Uterus (tissue), 4 donors: ENCODE measurements around the gene RPL27A. TPM values are rescaled to one million over a fixed set of nuclear protein-coding genes. Genes with fewer than 3 reads are reported as not detected.

Source experiments
- DNase-seq, 2 donors: peaks; one replicate each; pipeline ENCODE4 v3.0.0-alpha.2; 2019 to 2020
- H3K27ac ChIP-seq, 2 donors: fragments of 200-600 bp; sonication (generic); 1 replicate in 1 of 2; 2 replicates in 1 of 2; pipeline ENCODE4 v1.5.1; 2016 to 2018
- H3K27me3 ChIP-seq, 2 donors: fragments of 200-600 bp; sonication (generic); one replicate each; pipeline ENCODE4 v1.5.1; 2018 to 2019; ENCODE audit warnings: control low read depth in 1 of 2
- H3K36me3 ChIP-seq, 2 donors: fragments of 200-600 bp; sonication (generic); one replicate each; pipeline ENCODE4 v1.5.1; 2019; ENCODE audit warnings: control low read depth in 1 of 2
- H3K4me1 ChIP-seq, 2 donors: fragments of 200-600 bp; sonication (generic); one replicate each; pipeline ENCODE4 v1.5.1; 2018 to 2019; ENCODE audit warnings: control low read depth in 1 of 2
- H3K4me3 ChIP-seq, 2 donors: fragments of 200-600 bp; sonication (generic); 1 replicate in 1 of 2; 2 replicates in 1 of 2; pipeline ENCODE4 v1.5.1; 2018 to 2019; ENCODE audit warnings: mild to moderate bottlenecking in 1 of 2
- H3K9me3 ChIP-seq, 2 donors: fragments of 200-600 bp; sonication (generic); one replicate each; pipeline ENCODE4 v1.5.1; 2019; ENCODE audit warnings: control low read depth in 1 of 2
- POLR2A ChIP-seq, 2 donors: fragments of 450-650 bp; IDR thresholded peaks; one replicate each; pipeline ENCODE4 v1.6.1; 2016; ENCODE audit warnings: antibody characterized with exemption in 2 of 2, mild to moderate bottlenecking in 1 of 2, moderate library complexity in 1 of 2
- intact Hi-C: fragments of 100-400 bp; cut with DNase I; formaldehyde crosslinking; loops from one replicate; pipeline ENCODE4 v1.15.1; 2023; ENCODE audit warnings: low total_unique reads
- total RNA-seq, 4 donors: library from RNA; depleted of rRNA in 3 of 4; stranded (reverse); fragments of >200 nt in 3 of 4; gene quantifications; one replicate each; pipeline versions ENCODE4 v1.1.0 to v1.2.4, GENCODE V29; 2014 to 2023
- TF ChIP-seq, protein P1 (sequence below), 4 experiments: fragments of 200-600 bp in 2 of 4; fragments of 450-650 bp in 2 of 4; sonication (generic) in 2 of 4; IDR thresholded peaks; one replicate each; pipeline ENCODE4 v1.5.1; 2016 to 2019; ENCODE audit warnings: antibody characterized with exemption in 4 of 4, mild to moderate bottlenecking in 2 of 4, moderate library complexity in 1 of 4
- donor health status: DM: yes; HTN: yes; CAD: no.

RPL27A gene
- total RNA-seq, 4 donors from 2014 or later, result 505 to 3,151 (median 1,895) TPM

DNA sequence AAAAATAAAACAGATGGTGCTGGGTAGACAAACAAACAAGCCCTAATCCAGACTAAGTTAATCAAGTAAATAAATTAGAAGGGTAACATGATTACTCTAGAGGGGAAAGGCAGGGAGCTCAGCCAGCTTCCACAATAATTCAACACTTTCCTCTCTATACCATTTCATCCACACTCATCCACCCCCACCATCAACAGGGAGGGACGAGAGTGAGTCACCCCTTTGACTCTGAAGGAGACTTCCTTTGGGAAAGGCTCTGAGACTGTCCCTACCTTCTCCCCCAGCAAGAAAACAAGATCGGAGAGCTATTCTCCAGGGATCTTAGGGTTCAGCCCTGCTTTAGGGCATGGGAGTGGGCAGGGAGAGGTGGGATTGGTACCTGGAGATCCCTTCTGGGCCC, 33.2 kb upstream of the RPL27A start:
- DNase-seq, result no peak
- intact Hi-C loops, result no loop called here
- H3K27me3 ChIP-seq, result no peaks in the 10 kb centered on the region
- H3K4me3 ChIP-seq, result no peak overlapping the region
- H3K36me3 ChIP-seq, result no peaks in the 10 kb centered on the region
- H3K9me3 ChIP-seq, result no peaks in the 10 kb centered on the region
- no peak for TF ChIP-seq POLR2A (IDR thresholded peaks at IDR 0.05)
- TF ChIP-seq, protein P1, sequence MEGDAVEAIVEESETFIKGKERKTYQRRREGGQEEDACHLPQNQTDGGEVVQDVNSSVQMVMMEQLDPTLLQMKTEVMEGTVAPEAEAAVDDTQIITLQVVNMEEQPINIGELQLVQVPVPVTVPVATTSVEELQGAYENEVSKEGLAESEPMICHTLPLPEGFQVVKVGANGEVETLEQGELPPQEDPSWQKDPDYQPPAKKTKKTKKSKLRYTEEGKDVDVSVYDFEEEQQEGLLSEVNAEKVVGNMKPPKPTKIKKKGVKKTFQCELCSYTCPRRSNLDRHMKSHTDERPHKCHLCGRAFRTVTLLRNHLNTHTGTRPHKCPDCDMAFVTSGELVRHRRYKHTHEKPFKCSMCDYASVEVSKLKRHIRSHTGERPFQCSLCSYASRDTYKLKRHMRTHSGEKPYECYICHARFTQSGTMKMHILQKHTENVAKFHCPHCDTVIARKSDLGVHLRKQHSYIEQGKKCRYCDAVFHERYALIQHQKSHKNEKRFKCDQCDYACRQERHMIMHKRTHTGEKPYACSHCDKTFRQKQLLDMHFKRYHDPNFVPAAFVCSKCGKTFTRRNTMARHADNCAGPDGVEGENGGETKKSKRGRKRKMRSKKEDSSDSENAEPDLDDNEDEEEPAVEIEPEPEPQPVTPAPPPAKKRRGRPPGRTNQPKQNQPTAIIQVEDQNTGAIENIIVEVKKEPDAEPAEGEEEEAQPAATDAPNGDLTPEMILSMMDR (IDR thresholded peaks at IDR 0.05), result no peak
- H3K4me1 ChIP-seq, result no peaks in the 10 kb centered on the region
- no peak overlapping the region for H3K27ac ChIP-seq

DNA sequence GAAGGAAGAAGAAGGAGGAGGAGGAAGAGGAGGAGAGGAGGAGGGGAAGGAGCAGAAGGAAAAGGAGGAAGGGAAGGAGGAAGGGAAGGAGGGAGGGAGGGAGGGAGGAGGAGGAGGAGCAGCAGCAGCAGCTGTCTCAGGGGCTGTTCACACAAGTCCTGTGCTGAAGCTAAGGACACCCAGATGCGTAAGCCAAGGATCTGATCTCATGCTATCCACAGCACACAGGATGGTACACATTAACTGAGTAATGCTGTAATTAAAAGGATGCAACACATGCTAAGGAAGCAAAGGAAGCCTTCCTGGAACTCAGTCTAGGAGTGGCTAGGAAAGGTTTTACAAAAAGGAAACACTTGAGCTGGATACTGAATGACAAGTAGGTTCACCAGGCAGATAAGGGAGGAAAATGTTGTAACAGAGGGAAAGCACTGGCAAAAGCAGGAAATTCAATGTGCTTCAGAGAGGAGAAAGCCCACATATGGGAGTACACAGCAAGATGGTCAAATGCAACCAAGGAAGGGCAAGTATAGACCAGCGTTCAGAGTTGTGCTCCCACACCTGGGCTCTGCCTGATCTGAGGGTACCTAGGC, 32.1 kb upstream of the RPL27A start:
- no peak for TF ChIP-seq POLR2A (IDR thresholded peaks at IDR 0.05)
- TF ChIP-seq, protein P1 (IDR thresholded peaks at IDR 0.05), result no peak
- no peak for DNase-seq
- Histone ChIP-seq H3K9me3 (no peaks in the 10 kb centered on the region), H3K27ac (no peak overlapping the region), H3K27me3 (no peaks in the 10 kb centered on the region), H3K36me3 (no peaks in the 10 kb centered on the region), H3K4me1 (no peaks in the 10 kb centered on the region), H3K4me3 (no peak overlapping the region)
- intact Hi-C loops, result loop anchor here (10.0 kb wide), 1 partner anchor 864 kb away; no protein-coding TSS in a partner anchor

DNA sequence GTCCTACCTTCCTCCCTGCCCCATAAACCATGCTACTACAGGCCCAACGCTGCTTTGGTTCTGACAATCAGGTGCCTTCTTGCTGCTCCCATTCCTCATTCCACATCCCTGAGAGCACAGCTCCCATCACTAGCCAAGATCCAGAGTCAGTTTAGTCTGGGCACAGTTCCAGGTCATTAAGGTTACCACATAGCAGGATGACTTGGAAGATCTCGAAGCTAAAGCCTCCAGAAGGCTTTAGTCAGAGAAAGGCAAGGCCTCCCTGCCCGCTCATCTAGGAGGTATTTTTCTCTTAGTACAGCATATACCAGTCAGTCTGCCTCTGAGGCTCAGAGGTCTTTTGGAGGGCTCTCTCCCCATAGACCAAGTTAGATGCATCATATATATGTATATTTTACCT, 30.5 kb upstream of the RPL27A start:
- TF ChIP-seq, protein P1 (IDR thresholded peaks at IDR 0.05), result no peak
- no peak for TF ChIP-seq POLR2A (IDR thresholded peaks at IDR 0.05)
- Histone ChIP-seq H3K9me3 (no peaks in the 10 kb centered on the region), H3K27ac (peak overlapping the region in 1 of 2 donors; percentile 15), H3K27me3 (no peaks in the 10 kb centered on the region), H3K4me1 (no peaks in the 10 kb centered on the region), H3K4me3 (no peak overlapping the region), H3K36me3 (no peaks in the 10 kb centered on the region)
- DNase-seq, result peak; percentile 26 to 54
- intact Hi-C loops, result loop anchor here (10.0 kb wide), 1 partner anchor 863 kb away; no protein-coding TSS in a partner anchor

DNA sequence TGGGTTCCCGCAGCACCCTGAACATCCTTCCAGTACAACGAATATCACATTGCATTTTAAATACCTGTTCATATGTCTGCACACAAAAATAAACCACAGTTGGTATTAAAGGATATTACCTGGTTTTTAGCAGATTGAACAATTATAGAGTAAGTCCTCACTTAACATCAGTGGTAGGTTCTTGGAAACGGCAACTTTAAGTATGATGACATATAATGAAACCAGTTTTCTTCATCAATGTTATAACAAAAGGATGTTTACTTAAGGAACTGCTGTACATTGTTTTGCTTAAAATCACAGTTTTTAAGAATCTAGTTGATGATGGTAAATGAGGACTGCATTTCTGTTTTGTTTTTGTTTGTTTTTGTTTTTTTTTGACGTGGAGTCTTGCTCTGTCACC, 28.1 kb upstream of the RPL27A start:
- no peak for DNase-seq
- no peaks in the 10 kb centered on the region for H3K9me3 ChIP-seq
- no peaks in the 10 kb centered on the region for H3K36me3 ChIP-seq
- intact Hi-C loops, result loop anchor here (10.0 kb wide), 1 partner anchor 860 kb away; no protein-coding TSS in a partner anchor
- H3K4me3 ChIP-seq, result no peak overlapping the region
- no peak overlapping the region for H3K27ac ChIP-seq
- no peaks in the 10 kb centered on the region for H3K4me1 ChIP-seq
- H3K27me3 ChIP-seq, result no peaks in the 10 kb centered on the region
- TF ChIP-seq POLR2A (IDR thresholded peaks at IDR 0.05), result no peak
- TF ChIP-seq, protein P1 (IDR thresholded peaks at IDR 0.05), result no peak

DNA sequence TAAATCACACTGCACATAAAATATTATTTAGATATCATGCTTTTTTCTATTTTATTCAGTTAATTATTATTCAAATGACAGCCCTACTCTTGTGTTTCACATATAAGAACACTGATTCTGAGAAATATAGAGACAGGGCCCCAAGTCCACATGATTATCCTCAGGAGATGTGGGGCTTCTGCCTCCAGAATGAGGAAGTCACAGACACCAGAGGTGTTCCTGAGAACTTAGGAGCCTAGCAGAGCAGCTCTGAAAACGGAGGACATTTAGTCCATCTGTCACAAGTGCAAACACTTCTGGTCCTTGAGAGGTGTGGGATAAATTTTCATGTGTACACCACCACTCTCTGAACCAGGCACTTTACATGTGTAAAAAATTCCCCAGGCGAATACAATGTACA, 26.3 kb upstream of the RPL27A start:
- no peaks in the 10 kb centered on the region for H3K4me1 ChIP-seq
- no peaks in the 10 kb centered on the region for H3K27me3 ChIP-seq
- H3K36me3 ChIP-seq, result no peaks in the 10 kb centered on the region
- no peak for DNase-seq
- no peaks in the 10 kb centered on the region for H3K9me3 ChIP-seq
- H3K4me3 ChIP-seq, result no peak overlapping the region
- no peak for TF ChIP-seq POLR2A (IDR thresholded peaks at IDR 0.05)
- TF ChIP-seq, protein P1 (IDR thresholded peaks at IDR 0.05), result no peak
- intact Hi-C loops, result loop anchor here (10.0 kb wide), 1 partner anchor 859 kb away; no protein-coding TSS in a partner anchor
- H3K27ac ChIP-seq, result no peak overlapping the region
